Stimulated activated CD8-positive, alpha-beta memory T cell treated with anti-CD3 and anti-CD28 coated beads, Interleukin-12 subunit alpha, Interleukin-12 subunit beta, amount 100 ng/mL, for 24 hours (primary cell): ENCODE data around the gene ROBO3.

ENCODE experiments used
- DNase-seq: peaks from one replicate; pipeline ENCODE4 v3.0.0-alpha.2; 2020; ENCODE audit errors: extremely low read depth

Gene ROBO3

DNA sequence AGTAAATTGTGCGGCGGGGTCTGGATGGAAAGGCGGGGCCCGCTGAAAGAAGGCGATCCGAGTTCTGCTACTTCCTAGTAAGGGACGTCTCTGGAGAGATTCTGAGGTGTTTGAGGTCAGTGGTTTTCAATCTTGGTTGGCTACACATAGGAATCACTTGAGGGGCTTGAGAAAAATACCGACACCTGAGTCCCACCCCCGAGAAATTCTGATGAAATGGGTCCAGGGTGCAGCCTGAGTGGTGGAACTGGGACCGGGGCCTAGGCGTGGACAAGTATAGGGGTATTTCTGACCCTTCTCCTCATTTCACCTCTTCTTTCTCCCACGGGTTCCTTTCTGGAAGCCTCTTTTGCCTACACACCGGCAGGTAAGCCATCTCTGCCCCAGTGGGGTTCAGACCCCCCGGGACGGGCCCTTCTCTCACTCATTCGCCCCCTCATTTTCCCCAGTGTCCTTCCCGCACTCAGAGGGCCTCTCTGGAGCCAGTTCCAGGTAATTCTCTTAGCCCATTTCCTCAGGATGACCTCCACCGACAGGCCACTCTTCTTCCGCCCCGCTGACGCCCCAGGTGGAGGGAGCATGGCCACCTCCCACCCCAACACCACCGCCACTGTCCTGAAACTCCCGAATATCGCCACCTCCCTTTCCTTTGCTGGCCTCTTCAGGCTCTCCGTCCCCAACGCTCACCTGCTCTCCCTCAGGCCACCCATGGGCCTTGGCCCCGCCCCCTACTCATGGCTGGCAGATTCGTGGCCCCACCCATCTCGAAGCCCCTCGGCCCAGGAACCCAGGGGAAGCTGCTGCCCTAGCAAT, 11.8 kb downstream of the ROBO3 start:
- DNase-seq, result no peak

- DNase-seq, result no peak
These were observed 12.3 kb downstream of the ROBO3 start for GRCh38 chr11:124877631-124877909.

GRCh38 chr11:124877910-124878758, 12.9 kb downstream of the ROBO3 start:
- no peak for DNase-seq

- DNase-seq, result no peak
These were observed 13.7 kb downstream of the ROBO3 start for GRCh38 chr11:124878759-124879492.

GRCh38 chr11:124879493-124880289, 14.5 kb downstream of the ROBO3 start:
- no peak for DNase-seq

GRCh38 chr11:124880290-124880611, 15.0 kb downstream of the ROBO3 start:
- DNase-seq, result no peak

DNA sequence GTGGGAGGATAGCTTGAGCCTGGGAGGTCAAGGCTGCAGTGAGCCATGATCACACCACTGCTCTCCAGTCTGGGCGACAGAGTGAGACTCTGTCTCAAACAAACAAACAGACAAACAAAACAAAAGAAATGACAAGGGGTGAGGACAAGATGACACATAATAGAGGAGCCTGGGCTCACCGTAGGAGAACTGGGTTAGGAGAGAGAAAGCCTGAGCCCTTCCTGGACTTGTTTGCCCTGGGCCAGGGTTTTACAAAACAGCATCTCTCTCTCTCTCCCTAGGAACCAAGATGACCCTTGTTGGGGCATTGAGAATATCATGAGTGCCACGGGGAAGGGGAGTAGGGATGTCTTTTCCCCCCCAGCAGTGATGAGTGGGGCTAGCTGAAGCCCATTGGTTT, 15.7 kb downstream of the ROBO3 start:
- DNase-seq, result no peak

GRCh38 chr11:124882339-124883071, 17.3 kb downstream of the ROBO3 start:
- DNase-seq, result no peak

DNA sequence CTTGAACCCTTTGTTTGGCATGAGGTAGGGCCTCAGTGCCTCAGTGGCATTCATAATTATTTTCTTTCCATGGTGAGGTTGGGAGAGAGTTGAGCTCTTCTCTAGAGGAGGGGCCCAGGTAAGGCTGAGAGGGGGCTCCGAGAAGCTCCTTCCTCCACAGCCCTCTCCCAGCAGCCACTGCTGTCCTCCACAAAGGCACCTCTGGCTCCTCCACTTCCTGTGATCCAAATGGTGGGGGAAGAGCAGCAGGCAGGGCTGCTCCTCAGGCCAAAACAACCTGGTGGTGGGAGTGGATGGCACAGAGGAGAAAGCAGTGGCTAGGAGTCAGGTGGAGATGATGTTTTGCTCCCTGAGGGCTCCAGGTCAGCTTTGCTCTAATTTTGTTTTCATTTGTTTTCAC, 19.1 kb downstream of the ROBO3 start:
- no peak for DNase-seq

- DNase-seq, result no peak
These were observed 19.7 kb downstream of the ROBO3 start for GRCh38 chr11:124884869-124885479.

DNA sequence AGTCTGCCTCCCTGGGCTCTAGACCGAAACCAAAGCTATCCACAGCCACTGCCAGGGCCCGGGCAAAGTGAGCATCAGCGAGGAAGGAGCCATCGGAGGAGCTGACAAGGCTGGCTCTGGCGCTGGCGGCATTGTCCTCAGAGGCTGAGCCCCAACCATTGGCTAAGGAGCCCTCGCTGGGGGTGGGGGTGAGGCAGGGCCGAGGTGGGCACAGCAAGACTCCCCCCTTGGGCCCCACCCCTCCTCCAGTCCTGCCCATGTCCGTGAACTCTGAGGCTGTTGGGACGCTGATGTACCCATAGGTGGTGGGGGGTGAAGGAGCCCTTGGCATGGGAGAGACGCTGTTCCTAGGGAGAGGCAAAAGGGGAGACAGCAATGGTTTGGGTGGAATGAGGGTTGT, 21.2 kb downstream of the ROBO3 start:
- DNase-seq, result no peak

- no peak for DNase-seq
These were observed 21.9 kb downstream of the ROBO3 start for GRCh38 chr11:124886978-124887666.

DNA sequence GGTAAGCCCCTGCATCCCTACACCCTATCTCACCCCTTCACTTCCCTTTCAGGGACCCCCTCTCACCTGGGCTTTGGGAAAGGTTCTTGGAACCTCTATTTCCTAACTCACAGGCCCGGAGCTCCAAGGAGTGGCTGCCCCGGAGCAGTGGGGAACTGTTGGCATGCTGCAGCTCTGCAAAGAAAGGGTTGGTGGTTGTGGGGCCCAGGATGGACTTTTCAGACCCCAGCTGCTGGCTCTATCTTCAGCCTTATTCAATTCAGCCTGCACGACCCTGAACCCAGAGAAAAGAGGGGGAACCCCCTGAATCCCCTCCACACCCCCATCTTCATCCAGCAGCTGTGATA, 22.4 kb downstream of the ROBO3 start:
- DNase-seq, result no peak

DNA sequence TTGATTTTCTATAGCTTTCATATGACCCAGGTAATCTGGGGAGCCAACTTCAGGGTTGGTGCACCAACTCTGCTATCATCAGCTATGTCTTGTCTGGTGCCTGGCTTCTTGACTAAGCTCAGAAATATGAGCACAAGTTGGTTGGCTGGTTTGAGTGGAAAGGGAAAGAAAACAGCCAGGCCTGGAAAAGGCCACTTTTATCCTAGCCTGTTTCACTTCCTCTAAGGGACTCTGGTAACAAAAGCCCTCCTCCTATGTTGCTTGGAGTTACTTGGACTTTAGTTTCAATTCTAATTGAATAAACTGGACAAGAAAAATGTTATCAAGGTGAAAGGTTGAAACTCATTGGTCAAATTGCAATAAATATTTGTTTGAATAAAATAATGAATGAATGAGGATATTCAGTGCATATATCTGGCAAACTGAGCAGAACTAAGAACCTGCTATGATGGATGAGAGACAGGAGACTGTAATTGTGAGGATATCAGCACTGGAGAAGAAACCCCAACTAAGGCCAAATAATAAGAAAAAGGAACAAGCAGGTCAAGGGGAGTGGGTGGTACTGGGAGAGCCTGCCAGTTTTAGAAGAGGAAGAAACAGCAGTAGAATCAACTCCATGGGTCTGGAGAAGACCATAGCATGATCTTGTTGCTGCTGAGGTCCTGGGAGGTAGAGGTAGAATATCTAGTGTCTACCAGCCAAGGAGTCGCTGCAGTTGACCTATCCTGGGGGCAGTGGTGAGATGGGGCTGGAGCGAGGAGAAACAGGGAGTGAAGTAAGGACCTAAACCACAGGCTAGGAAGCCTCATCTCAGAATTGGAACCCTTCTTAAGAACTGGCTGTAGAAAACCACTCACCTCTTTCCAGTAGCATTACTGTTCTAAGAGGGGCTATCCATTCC, 24.2 kb downstream of the ROBO3 start:
- no peak for DNase-seq

- DNase-seq, result no peak
These were observed 24.9 kb downstream of the ROBO3 start for GRCh38 chr11:124890151-124890550.

GRCh38 chr11:124890683-124891372, 25.6 kb downstream of the ROBO3 start:
- DNase-seq, result no peak

DNA sequence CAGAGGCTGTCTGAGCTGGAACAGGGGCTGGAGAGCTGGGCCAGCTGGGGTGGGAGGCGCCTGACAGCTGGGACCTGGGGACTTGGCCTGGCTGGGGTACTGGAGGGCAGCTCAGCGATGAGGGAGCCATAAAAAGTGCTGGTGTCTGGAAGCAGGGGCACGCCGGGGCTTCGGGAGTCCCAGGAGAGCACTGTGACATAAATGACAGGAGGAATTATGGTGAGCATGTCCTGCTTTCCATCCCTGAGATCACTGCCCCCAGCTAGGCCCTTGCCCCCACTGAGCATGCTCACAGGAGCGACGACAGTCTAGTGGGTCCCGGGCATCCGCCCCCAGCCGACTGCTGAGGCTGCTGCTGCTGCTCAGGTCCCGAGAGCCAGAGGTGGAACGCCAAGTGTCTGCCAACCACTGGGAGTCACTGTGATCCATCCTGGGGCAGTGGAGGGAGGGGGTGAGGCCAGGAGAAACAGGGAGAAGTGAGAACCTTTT, 26.2 kb downstream of the ROBO3 start:
- no peak for DNase-seq

- no peak for DNase-seq
These were observed 26.9 kb downstream of the ROBO3 start for GRCh38 chr11:124892146-124892545.
